HG03378 (cell line): Measurements from ENCODE around the gene PTPRB.
A peak's percentile ranks its signal among the peaks of the same experiment; 100 is the strongest.
"Not testable (repeated sequence)": the region's sequence is repeated elsewhere in the genome, so short reads cannot be mapped to it uniquely, and the experiment has no call there.

ENCODE experiments used
- ATAC-seq: cut with Tn5 transposase; IDR thresholded peaks from one replicate; pipeline ENCODE4 v1.9.1; 2021; ENCODE audit warnings: mild to moderate bottlenecking, moderate library complexity; ENCODE audit not compliant: unreplicated experiment

The PTPRB gene

DNA sequence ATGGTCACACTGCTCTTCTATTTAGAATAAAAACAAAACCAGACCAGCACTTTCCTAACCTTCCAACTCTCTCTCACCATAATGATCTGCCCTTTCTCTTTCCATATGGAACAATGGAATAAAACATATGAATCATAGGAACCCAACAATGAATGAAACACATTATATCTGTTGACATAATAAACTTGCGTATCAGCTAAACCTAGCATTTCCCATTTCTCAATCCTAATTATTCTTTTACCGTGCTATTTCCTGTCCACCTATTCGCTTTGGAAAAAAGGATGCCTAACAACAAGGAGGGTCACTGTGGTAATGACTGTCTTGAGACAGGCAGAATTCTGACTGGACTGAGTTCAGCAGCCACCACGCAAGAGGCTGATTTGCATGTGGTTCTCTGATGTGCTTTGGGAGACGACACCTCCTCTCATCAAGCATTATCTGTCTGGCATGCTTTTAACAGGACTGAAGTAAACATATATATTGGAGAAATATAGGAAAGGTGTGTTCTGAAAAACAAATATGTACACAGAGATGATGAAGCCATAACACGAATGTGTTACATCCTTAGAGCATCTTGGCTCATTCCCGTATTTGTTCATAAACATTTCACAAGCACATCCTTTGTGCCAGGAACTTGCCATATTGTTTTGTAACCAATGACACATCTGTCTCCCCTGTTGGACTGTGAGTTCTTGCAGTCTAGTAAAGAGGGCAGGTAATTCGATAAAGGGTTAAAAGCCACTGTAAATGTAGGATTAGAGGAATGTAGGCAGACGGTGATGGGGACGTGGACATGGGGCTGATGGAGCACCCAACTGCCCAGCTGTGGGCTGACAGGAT, 87.7 kb downstream of the PTPRB start:
- no peak for ATAC-seq

DNA sequence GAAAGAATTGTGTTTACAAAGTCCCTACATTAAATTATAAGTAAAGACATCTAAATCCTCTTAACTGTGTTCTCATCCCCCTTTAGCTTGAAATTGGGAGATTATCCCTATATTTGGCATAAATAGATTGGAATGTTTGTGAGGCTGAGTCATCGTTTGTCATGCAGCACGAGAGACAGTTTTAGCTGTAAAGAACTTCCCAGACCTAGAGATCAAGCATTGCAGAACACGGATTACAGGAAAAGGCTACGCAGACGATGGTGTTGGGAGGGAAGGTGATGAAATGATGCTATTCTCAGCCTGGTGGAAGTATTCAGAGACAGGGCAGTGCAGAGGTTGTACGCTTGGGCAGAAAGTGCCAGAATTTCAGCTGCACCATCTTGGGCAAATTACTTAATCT, 93.8 kb downstream of the PTPRB start:
- no peak for ATAC-seq

DNA sequence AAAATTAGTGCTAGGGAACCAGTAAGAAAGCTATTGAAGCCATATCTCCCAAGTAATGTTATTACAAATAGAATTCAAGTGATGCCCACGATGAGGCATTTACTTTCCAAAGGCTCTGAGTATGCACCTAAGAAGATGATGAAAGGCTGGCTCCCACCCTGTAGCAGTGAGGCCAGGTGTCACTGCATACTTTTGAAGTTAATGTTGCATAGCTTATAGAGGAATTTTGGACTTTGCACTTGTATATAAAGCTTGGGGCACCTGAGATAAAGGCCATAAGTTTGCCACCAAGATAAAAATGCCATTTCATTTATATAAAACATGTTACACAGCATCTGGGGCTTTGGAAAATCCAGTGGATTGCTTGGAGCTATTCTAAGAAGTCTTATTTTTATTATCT, 96.2 kb downstream of the PTPRB start:
- ATAC-seq = no peak

DNA sequence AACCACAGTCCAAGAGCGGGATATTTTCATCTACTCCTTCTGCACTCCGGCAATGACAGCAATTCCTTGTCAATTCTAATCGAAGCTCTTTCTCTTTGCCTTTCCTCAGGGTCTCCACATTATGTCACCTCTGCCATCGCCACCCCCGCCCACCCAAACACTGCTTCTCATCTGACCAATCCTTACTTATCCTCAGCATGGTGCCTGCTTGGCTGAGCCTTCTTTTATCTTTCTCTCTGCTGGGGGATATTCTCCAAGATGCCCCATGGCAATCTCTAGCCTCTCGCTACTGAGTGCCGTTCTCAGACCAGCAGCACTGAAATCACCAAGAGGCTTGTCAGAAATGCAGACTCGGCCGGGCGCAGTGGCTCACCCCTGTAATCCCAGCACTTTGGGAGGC, 100.6 kb downstream of the PTPRB start:
- no peak for ATAC-seq

DNA sequence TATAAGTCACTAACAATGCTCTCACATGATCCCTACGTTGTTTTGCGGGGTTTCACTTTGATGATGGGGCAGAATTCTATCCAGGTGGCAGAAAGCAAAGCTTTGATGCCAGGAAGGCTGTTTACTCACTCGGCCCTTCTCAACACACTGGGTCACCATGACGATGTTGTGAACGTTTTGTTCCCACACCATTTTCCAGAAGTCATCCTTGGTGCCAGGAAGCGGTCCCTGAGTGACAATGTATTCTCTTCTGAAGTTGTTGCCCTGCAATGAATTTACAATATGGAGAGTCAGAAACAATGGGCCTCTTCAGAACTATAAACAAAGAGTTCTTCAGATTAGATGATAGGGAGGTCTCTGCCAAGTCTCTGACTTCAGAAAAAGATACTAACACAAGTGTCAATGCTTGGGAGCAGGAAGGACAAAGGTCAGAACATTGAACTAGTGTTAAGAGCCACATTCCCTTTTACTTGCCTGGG, 101.3 kb downstream of the PTPRB start:
- ATAC-seq = no peak

DNA sequence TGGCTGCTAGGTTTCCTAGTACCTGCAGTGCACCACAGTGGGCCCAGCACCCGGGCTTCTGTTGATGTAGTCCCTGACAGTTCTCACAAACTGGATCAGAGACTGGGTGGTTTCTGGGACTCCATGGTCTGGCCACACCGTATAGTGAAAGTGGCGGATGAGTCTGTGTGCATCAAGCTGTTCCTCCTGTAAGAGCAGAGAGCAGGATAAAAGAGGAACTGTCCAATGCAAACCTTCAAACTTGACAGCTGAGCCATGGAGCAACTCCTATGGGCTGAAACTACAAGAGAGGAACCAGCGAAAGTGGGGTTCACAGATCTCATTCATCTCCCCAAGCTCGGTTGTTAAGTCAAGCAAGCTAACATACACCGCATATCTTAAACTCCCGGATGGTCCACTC, 102.8 kb downstream of the PTPRB start:
- no peak for ATAC-seq

DNA sequence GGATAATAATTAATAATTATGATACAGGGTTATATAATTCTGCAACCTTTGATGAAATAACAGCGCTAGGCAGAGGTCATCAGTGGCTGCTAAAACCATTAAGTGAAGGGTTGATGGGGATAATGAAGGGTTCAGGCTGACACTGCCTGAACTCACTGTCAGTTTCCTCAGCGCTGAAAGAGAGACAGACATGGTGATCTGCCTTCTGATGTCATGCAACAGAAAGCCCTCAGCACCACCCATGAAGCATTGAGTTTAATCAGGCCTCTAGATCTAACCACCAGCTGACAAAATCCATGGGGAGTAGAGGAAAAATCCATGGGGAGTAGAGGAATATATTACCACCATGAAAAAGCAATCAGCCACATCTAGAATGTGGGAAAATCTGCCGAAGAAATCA, 107.6 kb downstream of the PTPRB start:
- no peak for ATAC-seq

DNA sequence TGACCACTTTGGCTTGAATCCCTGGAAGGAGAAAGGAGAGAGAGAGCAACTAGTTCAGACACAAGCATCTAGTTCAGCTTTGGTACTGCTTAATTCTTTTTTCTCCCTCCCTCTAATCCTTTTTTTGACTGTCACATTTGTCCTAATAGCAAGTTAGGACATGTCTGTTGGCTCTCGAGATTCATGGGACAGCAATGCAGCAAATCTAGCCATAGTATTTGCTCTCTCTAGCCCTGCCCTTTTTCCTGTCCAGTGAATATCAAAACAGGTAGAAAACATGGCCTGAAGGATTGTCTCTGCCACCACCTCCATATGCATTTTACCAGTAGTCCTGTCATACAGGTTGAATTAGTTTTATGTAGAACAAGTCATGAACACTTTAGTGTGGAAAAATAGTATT, 116.4 kb downstream of the PTPRB start:
- no peak for ATAC-seq

DNA sequence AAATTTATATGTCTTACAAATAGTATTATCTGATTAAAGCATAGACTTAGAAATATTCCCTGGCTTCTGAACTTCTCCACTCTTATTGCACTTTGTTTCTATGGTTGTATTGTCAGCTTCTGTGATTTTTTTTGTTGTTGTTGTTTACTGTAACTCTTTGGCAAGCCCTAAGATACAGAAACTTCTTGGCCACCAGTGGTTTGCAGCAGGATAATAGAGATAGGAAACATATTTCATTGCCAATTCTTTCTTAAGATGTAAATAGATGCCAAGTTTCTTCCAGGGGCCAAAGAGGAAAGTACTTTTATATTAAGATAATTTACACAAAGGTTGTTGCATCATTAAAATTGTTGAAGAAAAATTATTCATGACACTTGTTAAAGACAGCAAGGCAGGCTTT, 123.8 kb downstream of the PTPRB start:
- no peak for ATAC-seq

DNA sequence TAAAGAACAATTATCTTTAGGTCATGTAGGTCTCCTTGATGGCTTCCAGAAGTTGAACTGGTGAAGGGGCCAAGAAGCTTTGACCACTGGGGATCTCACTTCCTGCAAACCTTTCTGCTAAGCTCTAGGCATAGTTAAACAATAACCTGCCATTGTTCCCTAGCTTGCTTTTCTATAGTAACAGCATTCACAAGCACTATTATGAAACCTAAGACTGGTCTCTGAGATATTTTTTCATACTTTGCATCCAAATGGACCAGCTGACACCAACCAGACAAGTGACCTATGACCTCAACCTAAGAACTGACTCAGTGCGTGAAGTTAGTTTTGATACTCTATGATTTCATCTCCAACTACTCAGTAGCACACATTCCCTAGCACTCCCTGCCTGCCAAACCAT, 129.1 kb downstream of the PTPRB start:
- ATAC-seq = no peak

DNA sequence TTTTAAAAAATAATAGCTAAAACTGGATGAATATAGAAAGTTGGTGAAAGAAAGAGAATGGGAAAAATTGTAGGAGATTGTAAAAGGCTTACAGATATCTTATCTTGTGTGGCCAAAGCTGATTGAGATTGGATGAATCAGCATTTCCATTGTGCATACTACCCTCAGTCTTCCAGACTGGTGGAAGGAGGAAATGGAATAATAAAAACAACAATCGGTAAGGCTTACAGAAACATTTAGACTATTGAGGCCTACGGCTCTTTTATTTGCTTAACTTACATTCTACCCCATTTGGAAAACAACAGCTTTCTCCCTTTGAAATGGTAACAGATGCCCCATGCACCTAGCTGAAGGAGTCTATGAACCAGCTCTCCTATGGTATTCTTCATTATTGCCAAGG, 129.8 kb downstream of the PTPRB start:
- no peak for ATAC-seq

DNA sequence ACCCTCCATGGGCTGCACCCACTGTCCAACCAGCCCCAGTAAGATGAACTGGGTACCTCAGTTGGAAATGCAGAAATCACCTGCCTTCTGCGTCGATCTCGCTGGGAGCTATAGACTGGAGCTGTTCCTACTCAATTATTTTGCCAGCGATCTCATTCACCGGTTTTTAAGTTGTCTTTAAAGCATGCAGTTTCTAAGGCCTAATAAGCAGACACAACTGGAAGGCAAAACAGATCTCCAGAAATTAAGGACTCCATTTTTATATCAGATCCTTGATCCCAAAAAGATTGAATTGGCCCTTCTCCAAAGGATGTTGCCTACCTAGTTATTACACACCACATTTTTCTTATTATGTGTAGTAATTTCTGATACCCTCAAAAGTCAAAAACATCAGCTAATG, 139.7 kb downstream of the PTPRB start:
- ATAC-seq = no peak

DNA sequence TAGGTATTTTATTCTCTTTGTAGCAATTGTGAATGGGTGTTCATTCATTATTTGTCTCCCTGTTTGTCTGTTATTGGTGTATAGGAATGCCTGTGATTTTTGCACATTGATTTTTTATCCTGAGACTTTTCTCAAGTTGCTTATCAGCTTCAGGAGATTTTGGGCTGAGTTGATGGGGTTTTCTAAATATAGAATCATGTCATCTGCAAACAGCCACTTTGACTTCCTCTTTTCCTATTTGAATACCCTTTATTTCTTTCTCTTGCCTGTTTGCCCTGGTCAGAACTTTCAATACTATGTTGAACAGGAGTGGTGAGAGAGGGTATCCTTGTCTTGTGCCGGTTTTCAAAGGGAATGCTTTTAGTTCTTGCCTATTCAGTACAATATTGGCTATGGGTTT, 144.3 kb downstream of the PTPRB start:
- ATAC-seq = not testable (repeated sequence)

DNA sequence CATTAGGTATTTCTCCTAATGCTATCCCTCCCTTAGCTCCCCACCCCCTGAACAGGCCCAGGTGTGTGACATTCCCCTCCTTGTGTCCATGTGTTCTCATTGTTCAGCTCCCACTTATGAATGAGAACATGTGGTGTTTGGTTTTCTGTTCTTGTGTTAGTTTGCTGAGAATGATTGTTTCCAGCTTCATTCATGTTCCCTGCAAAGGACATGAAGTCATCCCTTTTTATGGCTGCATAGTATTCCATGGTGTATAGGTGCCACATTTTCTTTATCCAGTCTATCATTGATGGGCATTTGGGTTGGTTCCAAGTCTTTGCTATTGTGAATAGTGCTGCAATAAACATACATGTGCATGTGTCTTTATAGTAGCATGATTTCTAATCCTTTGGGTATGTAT, 146.3 kb downstream of the PTPRB start:
- not testable (repeated sequence) for ATAC-seq

DNA sequence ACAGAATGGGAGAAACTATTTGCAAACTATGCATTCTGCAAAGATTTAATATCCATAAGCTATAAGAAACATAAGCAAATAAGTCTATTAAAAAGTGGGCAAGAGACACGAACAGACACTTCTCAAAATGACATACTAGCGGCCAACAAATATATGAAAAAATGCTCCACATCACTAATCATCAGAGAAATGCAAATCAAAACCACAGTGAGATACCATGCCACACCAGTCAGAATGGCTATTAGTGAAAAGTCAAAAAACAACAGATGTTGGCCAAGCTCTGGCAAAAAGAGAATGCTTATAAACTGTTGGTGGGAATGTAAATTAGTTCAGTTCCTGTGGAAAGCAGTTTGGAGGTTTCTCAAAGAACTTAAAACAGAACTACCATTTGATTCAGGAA, 149.8 kb downstream of the PTPRB start:
- peak; percentile 78 for ATAC-seq

DNA sequence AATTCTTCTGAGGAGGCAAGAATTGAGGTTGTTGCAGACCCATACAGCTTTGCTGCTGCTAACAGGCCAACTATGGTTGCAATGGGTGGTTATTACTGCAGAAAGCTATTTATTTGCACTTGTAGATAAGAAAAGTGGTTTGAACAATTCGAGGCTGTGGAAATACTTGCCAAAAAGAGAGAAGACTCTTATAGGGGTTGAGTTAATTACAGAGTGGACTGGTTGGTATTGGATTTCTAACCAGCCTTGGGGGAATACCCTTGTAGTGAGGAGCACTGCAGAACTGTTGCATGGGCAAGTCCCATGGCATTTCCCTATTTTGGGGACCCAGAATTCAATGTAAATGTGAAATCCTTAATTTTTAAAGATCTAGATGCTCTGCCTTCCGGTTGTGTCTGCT, 150.6 kb downstream of the PTPRB start:
- ATAC-seq = peak; percentile 62

DNA sequence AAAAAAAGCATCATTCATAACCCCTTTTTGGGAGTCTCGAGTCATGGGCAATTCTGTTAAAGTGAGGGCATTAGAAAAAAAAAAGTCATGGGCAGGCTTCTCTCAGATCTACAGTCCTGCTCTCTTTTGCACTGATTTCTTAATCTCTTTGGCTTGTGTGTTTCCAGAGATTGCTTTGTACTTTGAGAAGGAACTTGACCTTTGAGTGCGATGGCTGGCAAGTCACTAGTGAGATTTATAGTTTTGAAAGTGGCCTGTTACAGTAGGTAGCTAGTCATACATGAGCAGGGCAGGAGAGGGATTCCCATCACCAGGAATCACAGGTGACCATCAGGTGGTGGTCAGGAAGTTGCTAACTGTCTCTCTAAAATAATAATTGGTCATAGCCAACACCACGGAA, 151.5 kb downstream of the PTPRB start:
- ATAC-seq = no peak

DNA sequence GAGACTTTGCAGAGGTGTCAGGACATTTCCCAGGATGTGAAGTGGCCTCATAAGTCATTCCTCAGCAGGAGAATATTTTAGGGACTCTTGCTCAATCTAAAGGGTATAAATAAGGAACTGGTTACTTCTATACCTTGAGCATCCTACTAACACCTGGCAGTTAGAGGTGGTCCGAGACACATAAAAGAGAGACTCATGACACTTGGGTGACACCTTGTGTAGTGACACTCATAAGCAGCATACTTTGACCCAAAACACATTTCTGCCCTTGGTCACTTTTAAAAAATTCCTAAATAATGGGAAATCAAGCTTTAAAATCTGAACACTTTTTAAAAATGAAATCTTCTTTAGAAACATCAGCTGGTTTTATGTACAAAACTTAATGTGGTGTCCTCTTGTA, 152.8 kb downstream of the PTPRB start:
- no peak for ATAC-seq

DNA sequence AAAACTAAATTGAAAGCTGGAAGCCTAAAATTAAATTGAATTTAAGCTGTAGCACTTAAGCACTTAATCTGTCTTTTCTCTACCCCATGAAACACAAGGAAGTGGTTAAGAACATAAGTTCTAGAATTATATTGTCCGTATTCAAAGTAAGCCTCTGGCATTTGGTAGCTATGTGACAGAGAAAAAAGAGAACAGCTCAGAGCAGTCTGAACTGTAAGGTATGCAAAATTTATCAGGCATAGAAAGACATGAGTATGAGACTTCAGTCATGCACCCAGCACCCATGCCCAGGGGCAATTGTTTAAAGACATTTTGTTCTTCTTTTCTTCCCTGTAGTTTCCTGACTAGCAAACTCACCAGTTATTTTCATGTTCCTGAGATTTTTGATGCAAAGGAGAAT, 154.5 kb downstream of the PTPRB start:
- no peak for ATAC-seq

DNA sequence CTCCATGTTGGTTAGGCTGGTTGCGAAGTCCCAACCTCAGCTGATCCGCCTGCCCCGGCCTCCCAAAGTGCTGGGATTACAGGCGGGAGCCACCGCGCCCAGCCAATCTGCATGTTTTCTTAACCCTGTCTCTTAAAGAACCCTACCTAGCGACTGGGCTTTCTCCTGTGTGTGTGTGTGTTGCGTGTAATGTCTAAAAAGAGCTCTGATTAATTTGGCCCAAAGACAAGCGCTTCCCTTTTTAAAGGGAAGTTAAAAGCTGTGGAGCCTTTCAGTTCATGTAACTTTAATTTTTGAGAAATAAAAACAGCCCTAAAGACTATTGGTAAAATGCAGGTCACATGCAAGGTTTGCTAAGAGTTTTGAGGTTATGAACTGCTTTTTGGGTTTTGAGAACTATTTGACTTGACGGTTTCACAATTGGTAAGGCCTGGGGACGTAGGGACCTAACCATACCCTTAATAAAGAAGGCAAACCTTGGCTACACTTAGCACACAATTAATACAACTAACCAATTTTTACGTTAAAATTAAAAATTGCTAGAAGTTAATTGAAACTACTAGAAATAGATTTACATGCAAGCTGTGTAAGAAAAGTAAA, 167.9 kb downstream of the PTPRB start:
- ATAC-seq = no peak

DNA sequence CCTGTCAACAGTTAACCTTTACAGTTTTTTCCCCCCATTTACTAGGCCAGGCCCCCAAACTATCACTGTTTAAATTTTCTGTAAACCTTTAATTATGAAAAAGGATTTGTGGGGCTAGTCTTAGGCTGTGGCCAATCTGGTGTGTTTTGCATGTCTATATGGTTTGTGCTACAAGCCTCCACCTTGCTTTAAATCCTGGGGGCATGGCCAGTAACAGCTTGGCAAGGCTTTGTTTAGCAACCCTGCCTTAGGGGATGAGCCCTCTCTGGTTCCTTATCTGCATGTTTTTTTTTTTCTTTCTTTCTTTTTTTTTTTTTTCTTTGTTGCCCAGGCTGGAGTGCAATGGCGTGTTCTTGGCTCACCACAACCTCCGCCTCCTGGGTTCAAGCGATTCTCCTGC, 168.5 kb downstream of the PTPRB start:
- no peak for ATAC-seq

DNA sequence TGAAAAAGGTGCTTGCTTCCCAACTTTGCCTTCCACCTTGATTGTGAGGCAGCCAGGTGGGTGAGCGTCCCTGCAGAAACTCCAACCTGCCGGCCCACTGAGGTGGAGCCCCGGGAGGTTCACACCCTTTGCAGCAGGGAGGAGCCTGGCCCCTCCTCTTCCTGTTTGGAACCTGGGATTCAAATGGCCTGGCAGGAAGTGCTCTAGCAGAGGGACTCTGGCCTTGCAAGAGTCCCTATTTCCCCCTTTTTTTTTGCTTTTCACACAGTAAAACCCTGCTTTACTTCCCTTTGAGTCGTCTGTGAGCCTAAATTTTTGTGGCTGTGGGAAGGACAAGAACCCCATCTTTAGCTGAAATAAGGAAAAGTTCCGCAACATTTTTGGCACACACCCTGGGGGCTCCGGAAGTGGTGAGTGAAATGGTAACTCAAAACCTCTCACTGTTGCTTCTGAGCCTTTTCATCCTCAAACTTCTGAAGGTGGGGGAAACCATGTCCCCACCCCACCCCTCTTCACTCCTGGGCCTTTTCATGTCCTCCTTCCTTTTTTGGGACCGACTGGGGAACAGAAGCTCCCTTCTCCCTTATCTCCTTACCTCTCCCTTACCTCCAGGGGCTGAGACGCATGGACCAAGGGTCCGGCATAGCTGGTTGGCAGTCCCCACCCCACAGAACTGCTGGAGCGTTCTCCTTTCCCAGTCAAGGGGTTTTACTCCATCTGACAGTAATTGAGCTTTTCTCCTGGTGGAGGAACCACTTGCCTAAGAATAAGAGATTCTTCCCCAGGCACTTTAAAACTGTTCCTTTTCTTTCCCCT, 169.1 kb downstream of the PTPRB start:
- ATAC-seq = no peak
